HEK293 (cell line): ENCODE results near the gene SLC7A1.

Experiments
- BCL11A ChIP-seq: fragments of 450-650 bp; formaldehyde crosslinking; IDR thresholded peaks from 2 replicates; pipeline ENCODE4 v1.5.1; 2016; ENCODE audit warnings: low read depth, missing biosample characterization, missing genetic modification characterization
- CTCF ChIP-seq: fragments of 450-650 bp; formaldehyde crosslinking; IDR thresholded peaks from 2 replicates; pipeline ENCODE4 v1.5.1; 2016; ENCODE audit warnings: missing biosample characterization, missing genetic modification characterization
- ZFHX2 ChIP-seq: fragments of 450-650 bp; formaldehyde crosslinking; conservative IDR thresholded peaks from 2 replicates; pipeline ENCODE4 v1.5.1; 2016; ENCODE audit warnings: missing biosample characterization, missing genetic modification characterization
- ZNF211 ChIP-seq: fragments of 450-650 bp; formaldehyde crosslinking; IDR thresholded peaks from 2 replicates; pipeline ENCODE4 v1.5.1; 2016; ENCODE audit warnings: low read depth, missing biosample characterization, missing genetic modification characterization
- ZNF311 ChIP-seq: fragments of 450-650 bp; formaldehyde crosslinking; IDR thresholded peaks from 2 replicates; pipeline ENCODE4 v1.5.1; 2017; ENCODE audit warnings: missing biosample characterization, missing genetic modification characterization, borderline replicate concordance

DNA sequence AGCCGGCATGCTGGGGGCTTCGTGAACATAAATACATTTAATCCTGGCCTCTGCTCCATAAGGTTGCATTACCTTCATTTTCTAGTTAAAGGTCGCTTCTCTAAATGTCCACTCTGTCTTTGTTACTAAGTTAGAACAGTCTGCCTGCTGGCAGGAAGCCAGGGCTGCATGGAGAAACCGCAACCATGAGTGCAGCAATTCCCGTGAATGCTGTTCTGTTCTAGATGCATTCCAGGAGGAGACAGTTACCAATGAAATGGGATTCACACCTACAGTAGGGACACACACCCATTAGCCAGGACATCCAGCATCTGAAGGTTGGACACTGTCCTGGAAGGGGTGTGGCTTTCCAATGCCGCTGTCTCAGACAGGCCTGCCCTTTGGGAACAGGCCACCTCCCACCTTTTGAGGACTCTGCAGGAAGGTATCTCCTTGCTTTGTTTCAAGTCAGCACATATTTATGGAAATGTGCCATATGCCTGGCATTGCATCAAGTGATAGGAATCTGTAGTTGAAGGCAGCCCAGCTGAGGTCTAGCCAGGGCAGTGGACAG lies 129.7 kb downstream of the SLC7A1 start:
- no peak for TF ChIP-seq ZFHX2 (tag by site-specific recombination)
- no peak for TF ChIP-seq CTCF (tag by site-specific recombination)
- no peak for TF ChIP-seq ZNF311
- TF ChIP-seq BCL11A (tag by site-specific recombination): no peak
- no peak for TF ChIP-seq ZNF211
